Type B pancreatic cell (in vitro differentiated cells): Measurements from ENCODE around the gene SPRR4. TPM values are rescaled to one million over a fixed set of nuclear protein-coding genes. Genes with fewer than 3 reads are reported as not detected.

Source experiments
- DNase-seq: peaks from one replicate; pipeline ENCODE4 v3.0.0; 2021; ENCODE audit warnings: mixed read lengths; ENCODE audit not compliant: unreplicated experiment; ENCODE audit errors: extremely low spot score
- H3K27ac Mint-ChIP-seq: 2 replicates; pipeline ENCODE4 v1.8.0; 2021; ENCODE audit warnings: mild to moderate bottlenecking, mixed read lengths
- H3K27me3 Mint-ChIP-seq: 2 replicates; pipeline ENCODE4 v1.8.0; 2021; ENCODE audit warnings: mixed read lengths
- H3K36me3 Mint-ChIP-seq: 2 replicates; pipeline ENCODE4 v1.8.0; 2021; ENCODE audit warnings: mixed read lengths
- H3K4me1 Mint-ChIP-seq: one replicate; pipeline ENCODE4 v1.8.0; 2021; ENCODE audit warnings: mixed read lengths; ENCODE audit not compliant: unreplicated experiment
- H3K4me3 Mint-ChIP-seq: 2 replicates; pipeline ENCODE4 v1.8.0; 2021; ENCODE audit warnings: mild to moderate bottlenecking, mixed read lengths
- H3K9me3 Mint-ChIP-seq: 2 replicates; pipeline ENCODE4 v1.8.0; 2021; ENCODE audit warnings: mixed read lengths
- long read RNA-seq: library from polyadenylated mRNA; unstranded; transcript quantifications from one replicate; pipeline ENCODE4 v2.0.0, GENCODE V29; 2020
- total RNA-seq: library from RNA; stranded (reverse); gene quantifications from 2 replicates; pipeline ENCODE4 v1.2.1, GENCODE V29; 2021; ENCODE audit warnings: low replicate concordance
- TF ChIP-seq, protein P1 (sequence below): fragments of 200-600 bp; sonication (generic); conservative IDR thresholded peaks from 2 replicates; pipeline ENCODE4 v1.5.0; 2021; ENCODE audit warnings: antibody characterized with exemption, mild to moderate bottlenecking

The SPRR4 gene, protein sequence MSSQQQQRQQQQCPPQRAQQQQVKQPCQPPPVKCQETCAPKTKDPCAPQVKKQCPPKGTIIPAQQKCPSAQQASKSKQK
- not detected in 2 replicates for total RNA-seq
- long read RNA-seq, result 0 reads

GRCh38 chr1:152970495-152970894, at the start of gene SPRR4:
TSS of gene SPRR4 (plus strand) at chr1:152970648. CDS start at chr1:152971891, 1,243 bp downstream.
- no peaks in the 10 kb centered on the region for H3K36me3 Mint-ChIP-seq
- peak; percentile 36 for DNase-seq
- no peak within 1 kb of the TSS for H3K27ac Mint-ChIP-seq
- H3K9me3 Mint-ChIP-seq, result no peaks in the 10 kb centered on the region
- H3K4me3 Mint-ChIP-seq, result no peak within 1 kb of the TSS
- no peaks in the 10 kb centered on the region for H3K4me1 Mint-ChIP-seq
- TF ChIP-seq, protein P1, sequence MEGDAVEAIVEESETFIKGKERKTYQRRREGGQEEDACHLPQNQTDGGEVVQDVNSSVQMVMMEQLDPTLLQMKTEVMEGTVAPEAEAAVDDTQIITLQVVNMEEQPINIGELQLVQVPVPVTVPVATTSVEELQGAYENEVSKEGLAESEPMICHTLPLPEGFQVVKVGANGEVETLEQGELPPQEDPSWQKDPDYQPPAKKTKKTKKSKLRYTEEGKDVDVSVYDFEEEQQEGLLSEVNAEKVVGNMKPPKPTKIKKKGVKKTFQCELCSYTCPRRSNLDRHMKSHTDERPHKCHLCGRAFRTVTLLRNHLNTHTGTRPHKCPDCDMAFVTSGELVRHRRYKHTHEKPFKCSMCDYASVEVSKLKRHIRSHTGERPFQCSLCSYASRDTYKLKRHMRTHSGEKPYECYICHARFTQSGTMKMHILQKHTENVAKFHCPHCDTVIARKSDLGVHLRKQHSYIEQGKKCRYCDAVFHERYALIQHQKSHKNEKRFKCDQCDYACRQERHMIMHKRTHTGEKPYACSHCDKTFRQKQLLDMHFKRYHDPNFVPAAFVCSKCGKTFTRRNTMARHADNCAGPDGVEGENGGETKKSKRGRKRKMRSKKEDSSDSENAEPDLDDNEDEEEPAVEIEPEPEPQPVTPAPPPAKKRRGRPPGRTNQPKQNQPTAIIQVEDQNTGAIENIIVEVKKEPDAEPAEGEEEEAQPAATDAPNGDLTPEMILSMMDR, result no peak
- H3K27me3 Mint-ChIP-seq, result no peaks in the 10 kb centered on the region

GRCh38 chr1:152924191-152924590, 46.3 kb upstream of the SPRR4 start:
- no peaks in the 10 kb centered on the region for H3K36me3 Mint-ChIP-seq
- TF ChIP-seq, protein P1, result no peak
- peaks cover 8% of the 10 kb centered on the region for H3K9me3 Mint-ChIP-seq

GRCh38 chr1:152926091-152926490, 44.4 kb upstream of the SPRR4 start:
- Mint-ChIP-seq H3K36me3 (no peaks in the 10 kb centered on the region), H3K9me3 (peaks cover 10% of the 10 kb centered on the region), H3K4me3 (no peak overlapping the region), H3K27ac (no peak overlapping the region), H3K4me1 (no peaks in the 10 kb centered on the region), H3K27me3 (no peaks in the 10 kb centered on the region)
- TF ChIP-seq, protein P1, result no peak
- no peak for DNase-seq

More at GRCh38 chr1:152924191-152924590, 46.3 kb upstream of the SPRR4 start:
- Mint-ChIP-seq H3K27ac (no peak overlapping the region), H3K4me3 (no peak overlapping the region), H3K4me1 (no peaks in the 10 kb centered on the region), H3K27me3 (no peaks in the 10 kb centered on the region)
- DNase-seq, result no peak

DNA sequence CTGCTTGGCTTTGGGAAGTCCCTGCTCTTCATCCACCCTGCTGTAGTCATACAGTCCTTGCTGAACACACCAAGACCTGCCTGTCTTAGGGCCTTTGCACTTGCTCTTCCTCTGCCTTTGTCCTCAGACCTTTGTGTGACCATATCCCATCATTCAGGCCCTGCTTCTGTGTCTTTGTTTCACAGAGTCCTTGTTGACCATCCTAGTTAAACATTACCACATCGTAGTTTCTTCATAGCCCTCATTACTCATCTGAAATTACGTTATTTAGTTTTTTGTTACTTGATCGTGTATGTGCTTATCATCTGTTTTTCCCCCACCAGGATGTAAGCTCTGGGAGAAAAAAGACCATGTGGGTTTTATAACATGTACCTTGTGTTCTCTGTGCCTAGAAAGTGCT, 41.8 kb upstream of the SPRR4 start:
- Mint-ChIP-seq H3K27ac (no peak overlapping the region), H3K4me1 (no peaks in the 10 kb centered on the region), H3K36me3 (no peaks in the 10 kb centered on the region), H3K4me3 (no peak overlapping the region), H3K9me3 (peaks cover 14% of the 10 kb centered on the region), H3K27me3 (no peaks in the 10 kb centered on the region)
- TF ChIP-seq, protein P1, result no peak
- DNase-seq, result no peak

DNA sequence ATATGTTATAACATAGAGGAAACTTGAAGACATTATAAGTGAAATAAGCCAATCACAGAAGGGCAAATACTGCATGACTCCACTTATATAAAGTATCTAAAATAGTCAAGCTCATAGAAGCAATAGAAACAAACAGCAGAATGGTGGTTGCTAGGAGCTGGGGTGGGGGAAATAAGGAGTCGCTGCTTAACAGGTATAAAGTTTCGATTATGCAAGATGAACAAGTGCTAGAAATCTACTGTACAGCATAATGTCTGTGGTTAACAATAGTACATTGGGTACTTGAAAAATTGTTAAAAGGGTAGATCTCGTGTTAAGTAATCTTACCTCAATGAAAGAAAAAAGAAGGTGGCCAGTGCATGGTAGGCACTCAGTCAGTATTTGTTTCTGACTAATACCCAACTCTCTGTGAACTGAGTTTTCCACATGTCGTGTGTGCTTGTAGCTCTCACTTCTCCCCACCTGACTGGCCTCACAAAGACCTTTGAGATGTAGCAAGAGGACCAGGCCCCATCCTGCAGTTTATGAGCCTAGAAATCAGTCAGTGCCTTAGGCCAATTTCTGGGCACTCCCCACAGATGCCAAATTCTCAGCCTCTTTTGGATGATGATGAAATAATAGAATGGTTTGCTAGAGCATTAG, 38.2 kb upstream of the SPRR4 start:
- TF ChIP-seq, protein P1, result no peak
- Mint-ChIP-seq H3K4me1 (no peaks in the 10 kb centered on the region), H3K4me3 (no peak overlapping the region), H3K9me3 (peaks cover 14% of the 10 kb centered on the region), H3K27me3 (no peaks in the 10 kb centered on the region), H3K27ac (no peak overlapping the region), H3K36me3 (no peaks in the 10 kb centered on the region)
- DNase-seq, result no peak
